ENCODE data around the gene CACNA1H. TPM values are rescaled to one million over a fixed set of nuclear protein-coding genes. Genes with fewer than 3 reads are reported as not detected.
A peak's percentile ranks its signal among the peaks of the same experiment; 100 is the strongest.

The CACNA1H gene
- total RNA-seq, 1 donor from 2014 or later = 4.1 TPM

DNA sequence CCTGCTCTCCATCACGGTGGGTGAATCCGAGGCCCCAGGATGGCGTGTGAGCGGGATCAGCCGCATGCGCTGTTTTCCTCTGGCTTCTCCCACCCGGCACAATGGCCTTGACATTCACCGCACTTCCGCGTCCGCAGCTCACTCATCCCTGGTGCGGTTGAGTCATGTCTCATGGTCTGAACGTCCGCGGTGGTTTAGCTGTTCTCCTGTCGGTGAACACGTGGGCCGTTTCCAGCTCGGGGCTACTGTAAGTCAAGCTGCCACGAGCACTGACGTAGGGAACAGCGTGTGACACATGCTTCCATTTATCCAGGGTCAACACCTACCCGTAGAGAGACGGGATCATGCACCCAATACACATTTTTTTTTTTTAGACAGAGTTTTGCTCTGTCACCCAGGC lies 15.3 kb upstream of the CACNA1H start:
- ATAC-seq (no peak), DNase-seq (ENCODE audit: low spot score) (no peak)
- intact Hi-C loops (cut with DNase I) = no loop called here

DNA sequence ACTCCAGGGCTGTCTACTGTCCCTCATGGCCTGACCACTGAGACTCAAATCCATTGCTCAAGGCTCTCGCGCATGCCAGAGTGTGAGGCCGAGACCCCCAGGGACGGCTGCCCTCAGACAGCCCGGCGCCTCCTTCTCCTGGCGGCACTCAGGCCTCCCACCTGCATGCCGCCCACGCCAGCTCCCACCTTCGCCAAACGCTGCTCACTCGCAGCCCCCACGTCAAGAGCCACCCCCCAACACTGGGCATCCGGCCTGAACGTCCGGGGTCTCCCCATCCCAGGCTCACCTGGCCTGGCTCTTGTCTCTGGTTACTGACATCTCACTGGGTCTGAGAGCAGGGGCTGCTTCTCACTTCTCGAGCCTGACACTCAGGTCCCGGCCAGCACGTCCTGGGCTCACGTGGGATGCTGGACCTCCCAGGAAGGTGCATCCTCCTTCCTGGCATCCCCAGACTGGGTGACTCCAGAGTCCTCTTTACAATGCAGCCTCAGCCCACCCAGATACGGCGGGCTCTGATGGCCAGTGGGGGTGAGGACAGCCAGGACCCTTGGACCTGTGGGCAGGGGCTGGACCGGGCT lies 12.2 kb upstream of the CACNA1H start:
- DNase-seq (ENCODE audit: low spot score) (no peak), ATAC-seq (no peak)
- intact Hi-C loops (cut with DNase I) = no loop called here

DNA sequence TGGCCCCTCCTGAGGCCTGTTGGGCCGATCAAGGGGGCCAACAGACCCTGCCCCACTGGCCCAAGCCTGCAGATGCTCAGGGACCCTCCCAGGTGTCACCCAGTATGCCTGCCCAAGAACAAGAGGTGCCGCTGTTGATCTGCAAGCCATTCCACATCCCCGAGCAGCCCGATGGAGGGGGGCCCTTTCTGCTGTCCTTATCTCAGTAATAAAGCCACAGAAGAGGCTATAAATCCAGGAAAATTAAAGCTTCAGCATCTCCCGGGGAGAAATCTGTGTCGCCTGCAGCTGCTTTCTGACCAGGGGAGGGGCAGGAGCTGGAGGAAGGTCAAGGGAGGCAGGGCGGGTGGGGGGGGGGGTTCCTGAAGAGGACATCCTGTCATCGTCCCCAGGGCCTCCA lies 11.7 kb upstream of the CACNA1H start:
- ATAC-seq (no peak), DNase-seq (ENCODE audit: low spot score) (no peak)
- intact Hi-C loops (cut with DNase I) = no loop called here

DNA sequence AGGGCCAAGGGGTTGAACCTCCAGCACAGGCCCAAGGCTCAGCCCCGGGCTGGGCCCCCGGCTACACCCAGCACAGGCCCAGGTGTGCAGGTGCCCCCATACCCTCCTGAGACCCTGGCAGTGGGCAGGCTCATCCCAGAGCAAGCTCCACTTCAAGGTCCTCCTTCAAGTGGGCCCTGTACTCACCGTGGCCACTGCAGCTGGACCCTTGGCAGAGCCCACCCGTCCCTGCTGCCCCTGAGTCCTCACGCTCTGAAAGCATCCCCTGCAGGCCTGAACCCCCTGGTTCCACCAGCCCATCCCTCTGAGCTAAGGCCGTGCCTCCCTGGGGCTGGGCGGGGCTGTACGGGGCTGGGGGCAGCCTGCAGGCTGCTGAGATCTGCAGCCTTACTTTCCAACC lies 11.2 kb upstream of the CACNA1H start:
- ATAC-seq = no peak
- no peak for DNase-seq (ENCODE audit: low spot score)
- intact Hi-C loops (cut with DNase I) = no loop called here

DNA sequence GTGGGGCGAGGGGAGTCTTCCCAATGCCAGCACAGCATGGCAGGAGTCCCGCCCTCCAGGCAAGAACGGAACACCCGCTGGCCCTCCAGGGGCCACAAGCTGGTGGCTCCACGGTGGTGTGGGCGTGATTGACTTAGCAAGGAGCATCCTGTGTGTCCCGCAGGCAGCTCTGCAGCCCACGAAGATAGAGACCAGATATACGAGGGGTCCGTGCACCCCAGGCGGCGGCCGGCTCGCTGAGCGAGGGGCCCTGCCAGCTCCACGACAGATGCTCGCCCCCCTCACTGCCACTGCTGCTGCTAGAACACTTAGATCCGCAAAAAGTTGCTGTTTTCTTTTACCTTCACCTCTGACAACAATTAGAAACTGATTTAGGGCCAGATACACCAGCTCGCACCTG lies 10.0 kb upstream of the CACNA1H start:
- ATAC-seq = no peak
- intact Hi-C loops (cut with DNase I) = no loop called here
- DNase-seq (ENCODE audit: low spot score) = no peak

DNA sequence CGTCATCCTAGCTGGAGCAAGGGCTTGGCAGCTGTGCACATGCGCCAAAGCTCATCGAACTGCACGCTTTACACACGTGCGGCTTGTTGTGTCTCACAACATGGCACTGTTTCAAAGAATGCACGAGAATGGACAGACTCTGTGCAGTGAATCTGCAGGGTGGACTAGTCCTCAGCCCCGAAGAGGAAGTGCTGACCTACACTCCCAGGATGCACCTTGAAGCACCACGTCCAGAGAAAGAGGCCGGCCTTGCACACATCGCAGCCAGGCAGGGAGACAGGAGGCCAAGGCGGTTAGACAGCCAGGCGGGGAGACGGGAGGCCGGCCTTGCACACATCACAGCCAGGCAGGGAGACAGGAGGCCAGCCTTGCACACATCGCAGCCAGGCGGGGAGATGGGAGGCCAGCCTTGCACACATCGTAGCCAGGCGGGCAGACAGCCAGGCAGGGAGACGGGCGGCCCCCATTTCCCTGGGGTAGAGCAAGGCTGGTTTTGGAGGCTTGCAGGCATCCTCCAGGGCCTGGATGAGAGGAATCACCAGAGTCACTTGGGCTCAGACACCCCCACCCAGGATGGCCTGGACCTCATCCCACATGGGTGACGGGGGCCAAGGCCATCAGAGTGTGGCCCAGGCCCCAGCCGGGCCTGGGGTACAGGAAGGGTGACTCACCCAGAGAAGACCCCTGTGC lies 9.0 kb upstream of the CACNA1H start:
- ATAC-seq = no peak
- DNase-seq (ENCODE audit: low spot score) = no peak
- intact Hi-C loops (cut with DNase I) = no loop called here

DNA sequence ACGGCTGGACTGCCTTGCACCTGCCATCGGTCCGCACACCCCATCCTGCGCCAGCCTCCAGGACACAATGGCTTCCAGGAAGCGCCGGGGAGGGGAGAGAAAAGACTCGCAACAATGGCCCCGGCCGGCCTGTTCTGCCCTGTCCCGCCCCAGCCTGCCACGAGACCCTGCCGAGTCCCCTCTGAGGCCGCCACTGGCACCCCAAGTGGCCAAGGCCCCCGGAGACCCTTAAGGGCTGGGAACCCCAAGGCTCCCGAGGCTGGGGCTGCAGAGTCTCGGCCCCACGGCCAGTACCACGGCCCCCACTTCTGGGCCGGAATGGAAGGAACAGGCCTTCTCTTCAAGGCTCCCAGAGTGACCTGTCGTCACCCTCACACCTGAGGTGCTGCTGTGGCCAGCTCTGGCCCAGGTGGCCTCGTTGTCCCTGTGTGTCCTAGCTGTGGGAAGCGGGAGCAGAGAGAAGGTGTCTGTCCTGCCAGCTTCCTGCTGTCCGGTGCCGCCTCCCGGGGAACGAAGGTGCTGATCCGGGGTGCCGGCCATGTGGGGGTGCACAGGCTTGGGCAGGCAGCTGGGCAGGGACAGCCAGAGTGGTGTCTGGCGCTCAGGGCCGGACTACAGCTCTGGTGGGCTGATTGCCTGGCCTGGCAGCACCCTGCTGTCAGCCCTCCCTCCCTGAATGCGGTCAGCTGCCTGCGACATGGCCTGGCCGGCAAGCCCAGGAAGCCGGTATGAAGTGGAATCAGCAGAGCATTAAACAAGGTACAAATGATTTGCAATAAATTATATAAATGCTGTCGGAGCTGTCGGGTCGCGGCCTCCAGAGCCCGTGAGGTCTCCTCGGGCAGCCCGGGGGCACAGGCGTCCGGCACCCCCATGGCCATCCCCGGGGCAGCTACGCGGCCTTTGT lies 8.2 kb upstream of the CACNA1H start:
- DNase-seq (ENCODE audit: low spot score) (no peak), ATAC-seq (no peak)
- intact Hi-C loops (cut with DNase I) = no loop called here

DNA sequence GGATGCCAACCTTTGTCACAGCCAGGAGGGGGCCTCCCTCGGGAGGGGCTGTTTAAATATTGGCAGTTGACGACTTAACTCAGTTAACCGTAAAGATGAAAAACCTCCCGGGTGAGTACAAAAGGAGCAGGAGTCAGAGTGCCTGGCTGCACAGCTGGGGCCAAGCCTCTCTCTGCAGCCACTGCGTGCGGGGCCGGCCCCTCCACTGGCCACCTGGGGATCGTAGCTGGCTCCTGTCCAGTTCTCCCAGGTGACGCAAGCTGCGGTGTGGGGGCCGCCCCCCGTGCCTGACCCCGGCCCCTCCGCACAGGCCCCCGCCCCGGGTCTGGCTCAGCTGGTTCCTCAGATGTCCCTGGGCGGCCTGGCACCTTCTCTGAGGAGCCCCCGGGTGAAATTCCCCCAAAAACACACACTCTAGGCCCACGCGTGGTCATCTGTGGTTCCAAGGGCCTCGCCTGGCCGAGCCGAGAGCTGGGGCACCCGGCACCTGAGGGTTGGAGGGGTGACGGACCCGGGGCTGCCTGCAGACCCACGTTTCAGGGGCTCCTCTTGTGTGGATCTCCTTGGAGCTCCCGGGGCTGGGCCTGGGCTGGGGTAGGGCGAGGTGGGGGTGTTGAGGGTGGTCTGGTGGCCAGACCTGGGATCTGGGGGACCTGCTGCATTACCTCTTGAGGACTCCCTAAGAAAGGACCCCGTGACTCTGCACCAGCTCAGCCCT lies 7.4 kb upstream of the CACNA1H start:
- ATAC-seq (no peak), DNase-seq (ENCODE audit: low spot score) (no peak)
- intact Hi-C loops (cut with DNase I) = no loop called here

DNA sequence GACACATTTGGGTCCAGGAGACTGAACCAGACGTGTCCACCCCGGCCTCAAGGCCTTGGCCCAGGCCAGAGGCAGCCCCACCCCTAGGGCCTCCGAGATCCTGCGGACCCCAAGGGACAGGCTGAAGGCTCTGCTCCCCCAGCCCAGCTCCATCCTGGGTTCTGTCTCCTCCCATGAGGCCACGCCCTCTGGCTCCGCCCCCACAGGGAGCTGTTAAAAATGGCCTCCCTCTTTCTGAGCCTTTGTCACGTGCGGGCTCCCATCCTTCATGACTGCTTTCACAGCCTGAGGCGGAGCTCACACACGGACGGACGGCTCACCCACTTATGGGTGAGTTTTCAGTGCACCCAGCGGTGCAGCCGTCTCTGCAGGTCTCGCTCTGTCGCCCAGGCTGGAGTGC lies 6.5 kb upstream of the CACNA1H start:
- ATAC-seq = no peak
- intact Hi-C loops (cut with DNase I) = no loop called here

DNA sequence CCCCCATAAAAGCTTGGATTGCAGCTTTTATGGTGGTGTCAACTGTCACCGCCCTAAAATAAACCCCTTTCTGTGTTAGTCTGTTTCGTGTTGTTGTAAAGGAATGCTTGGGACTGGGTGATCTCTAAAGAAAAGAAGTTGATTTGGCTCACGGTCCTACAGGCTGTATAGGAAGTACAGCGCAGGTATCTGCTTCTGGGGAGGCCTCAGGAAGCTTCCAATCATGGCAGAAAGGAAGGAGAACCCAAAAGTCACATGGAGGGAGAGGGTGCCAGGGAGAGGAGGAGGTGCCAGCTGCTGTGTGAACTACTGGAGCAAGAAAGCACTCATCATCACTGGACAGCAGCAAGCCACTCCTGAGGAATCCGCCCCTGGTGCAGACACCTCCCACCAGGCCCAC lies 5.9 kb upstream of the CACNA1H start:
- intact Hi-C loops (cut with DNase I) = no loop called here
- no peak for DNase-seq (ENCODE audit: low spot score)
- ATAC-seq = no peak

More for the DNA sequence above, 6.5 kb upstream of the CACNA1H start:
- no peak for DNase-seq (ENCODE audit: low spot score)

DNA sequence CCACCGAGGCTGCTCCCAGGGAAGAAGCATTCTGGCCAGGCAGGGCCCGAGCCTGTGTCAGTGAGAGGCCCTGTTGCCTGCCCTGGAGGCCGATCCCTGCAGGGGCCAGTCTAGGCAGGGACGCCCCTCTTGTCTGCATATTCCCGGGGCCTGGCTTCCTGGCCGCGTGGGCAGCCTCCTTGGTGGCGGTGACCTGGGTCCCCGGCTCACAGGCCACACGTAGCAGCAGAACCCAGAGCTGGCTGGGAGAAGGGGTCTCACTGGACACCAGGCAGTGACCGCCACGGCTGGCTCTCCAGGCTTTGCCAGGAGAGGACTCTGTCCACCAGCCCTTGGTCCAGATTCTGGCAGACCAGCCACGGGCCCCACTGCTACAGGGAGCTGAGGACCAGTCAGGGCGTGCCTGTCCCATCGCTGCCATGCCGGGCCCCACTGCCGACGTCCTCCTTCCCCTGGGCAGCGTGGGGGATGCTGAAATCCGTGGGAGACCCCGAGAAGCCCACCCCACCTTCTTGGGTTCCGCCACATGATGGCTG lies 3.7 kb upstream of the CACNA1H start:
- intact Hi-C loops (cut with DNase I) = no loop called here
- DNase-seq (ENCODE audit: low spot score) = no peak
- no peak for ATAC-seq

DNA sequence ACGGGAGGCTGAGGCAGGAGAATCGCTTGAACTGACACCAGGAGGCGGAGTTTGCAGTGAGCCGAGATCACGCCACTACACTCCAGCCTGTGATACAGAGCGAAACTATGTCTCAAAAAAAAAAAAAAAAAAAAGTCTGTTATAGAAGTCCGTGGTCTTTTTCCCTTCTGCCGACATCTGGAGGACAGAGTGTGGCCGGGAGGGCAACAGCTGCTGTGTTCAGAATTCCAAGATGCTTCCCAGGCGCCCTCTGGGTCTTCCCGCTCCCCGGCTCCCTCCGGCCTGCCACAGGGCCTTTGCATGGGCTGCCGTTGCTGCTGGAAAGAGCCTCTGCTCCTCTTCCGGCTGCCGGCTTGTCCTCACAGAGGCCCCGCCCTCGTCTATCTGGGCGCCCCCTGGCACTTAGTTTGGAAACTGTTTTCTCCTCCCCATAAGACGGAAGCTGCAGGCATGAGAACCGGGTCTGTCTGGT lies 2.4 kb upstream of the CACNA1H start:
- DNase-seq (ENCODE audit: low spot score) (no peak), ATAC-seq (no peak)
- intact Hi-C loops (cut with DNase I) = no loop called here

DNA sequence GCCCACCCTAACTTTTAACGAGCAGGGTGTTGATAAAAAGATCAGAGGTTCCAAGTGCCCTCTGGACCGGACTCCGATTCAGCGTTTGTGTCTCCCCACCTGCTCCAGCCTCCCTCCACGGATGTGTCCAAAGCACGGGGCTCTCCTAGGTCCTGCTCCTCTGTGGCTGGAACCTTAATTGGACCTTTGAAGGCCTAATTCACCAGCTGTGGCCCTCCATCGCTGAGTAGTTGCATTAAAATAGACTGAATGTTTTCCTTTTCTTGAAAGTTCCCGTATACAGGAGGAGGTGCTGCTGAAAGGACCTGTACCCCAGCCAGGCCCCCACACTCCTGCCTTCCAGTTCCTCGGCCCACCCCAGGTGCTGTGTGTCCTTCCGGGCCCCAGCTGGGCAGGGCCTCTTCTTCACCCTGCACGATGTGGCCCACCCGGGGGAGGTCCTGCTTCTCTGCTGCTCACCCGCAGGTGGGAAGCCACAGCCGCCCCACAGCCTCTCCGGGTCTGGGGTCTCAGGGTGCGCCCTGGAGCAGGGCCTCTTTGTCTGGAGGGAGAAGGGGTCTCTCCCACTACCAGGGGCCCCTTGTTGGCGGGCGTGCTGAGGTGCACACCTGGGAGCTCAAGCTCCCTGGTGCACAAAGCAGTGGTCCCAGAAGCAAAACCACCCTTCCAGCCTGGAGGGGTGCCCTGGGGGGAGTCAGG lies 1.3 kb upstream of the CACNA1H start:
- ATAC-seq = peak; percentile 18

DNA sequence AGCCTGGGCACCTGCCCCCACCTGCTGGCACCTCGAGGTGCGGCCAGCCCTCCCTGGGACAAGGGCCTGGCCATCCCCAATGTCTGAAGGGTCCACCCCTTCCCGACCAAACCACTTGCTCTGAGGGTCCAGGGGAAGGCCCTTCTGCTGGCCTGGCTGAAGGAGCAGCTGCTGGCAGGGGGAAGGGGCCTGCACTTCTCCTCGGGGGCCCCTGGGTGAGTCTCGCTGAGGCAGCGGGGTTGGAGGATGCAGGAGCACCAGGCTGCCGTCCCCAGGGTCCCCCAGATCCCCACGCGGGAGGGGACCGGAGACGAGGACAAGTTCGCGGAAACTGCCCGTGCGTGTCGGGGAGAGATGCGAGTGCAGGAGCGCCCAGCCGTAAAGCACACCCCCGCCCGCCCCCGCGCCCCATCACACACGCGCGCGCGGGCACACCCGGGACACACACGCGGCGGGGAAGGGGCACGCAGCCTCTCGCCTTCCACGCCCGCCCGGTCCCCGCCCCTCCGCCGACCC lies 725 bp upstream of the CACNA1H start:
- DNase-seq (ENCODE audit: low spot score) (no peak), ATAC-seq (peak; percentile 42)
- intact Hi-C loops (cut with DNase I) = no loop called here

More for the DNA sequence above, 1.3 kb upstream of the CACNA1H start:
- intact Hi-C loops (cut with DNase I) = no loop called here
- DNase-seq (ENCODE audit: low spot score) = no peak

DNA sequence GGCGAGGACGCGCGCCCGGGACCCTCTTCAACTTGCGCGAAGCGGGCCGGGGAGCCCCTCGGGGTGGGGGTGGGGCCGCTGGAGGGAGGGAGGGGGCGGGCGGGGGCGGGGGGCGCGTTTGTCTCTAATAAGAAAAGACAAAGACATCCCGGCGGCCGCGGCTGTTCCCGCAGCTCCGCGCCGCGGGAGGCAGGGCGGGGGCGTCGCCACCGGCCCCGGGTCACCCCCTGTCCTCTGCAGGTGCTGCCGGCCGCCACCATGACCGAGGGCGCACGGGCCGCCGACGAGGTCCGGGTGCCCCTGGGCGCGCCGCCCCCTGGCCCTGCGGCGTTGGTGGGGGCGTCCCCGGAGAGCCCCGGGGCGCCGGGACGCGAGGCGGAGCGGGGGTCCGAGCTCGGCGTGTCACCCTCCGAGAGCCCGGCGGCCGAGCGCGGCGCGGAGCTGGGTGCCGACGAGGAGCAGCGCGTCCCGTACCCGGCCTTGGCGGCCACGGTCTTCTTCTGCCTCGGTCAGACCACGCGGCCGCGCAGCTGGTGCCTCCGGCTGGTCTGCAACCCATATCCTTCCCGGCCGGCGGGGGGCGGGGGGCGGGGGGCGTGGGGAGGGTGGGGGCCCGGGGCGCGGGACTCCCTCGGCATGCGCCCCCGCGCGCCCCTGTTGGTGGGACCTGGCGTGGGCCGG lies 714 bp downstream of the CACNA1H start:
- intact Hi-C loops (cut with DNase I) = no loop called here
- no peak for ATAC-seq
- no peak for DNase-seq (ENCODE audit: low spot score)

DNA sequence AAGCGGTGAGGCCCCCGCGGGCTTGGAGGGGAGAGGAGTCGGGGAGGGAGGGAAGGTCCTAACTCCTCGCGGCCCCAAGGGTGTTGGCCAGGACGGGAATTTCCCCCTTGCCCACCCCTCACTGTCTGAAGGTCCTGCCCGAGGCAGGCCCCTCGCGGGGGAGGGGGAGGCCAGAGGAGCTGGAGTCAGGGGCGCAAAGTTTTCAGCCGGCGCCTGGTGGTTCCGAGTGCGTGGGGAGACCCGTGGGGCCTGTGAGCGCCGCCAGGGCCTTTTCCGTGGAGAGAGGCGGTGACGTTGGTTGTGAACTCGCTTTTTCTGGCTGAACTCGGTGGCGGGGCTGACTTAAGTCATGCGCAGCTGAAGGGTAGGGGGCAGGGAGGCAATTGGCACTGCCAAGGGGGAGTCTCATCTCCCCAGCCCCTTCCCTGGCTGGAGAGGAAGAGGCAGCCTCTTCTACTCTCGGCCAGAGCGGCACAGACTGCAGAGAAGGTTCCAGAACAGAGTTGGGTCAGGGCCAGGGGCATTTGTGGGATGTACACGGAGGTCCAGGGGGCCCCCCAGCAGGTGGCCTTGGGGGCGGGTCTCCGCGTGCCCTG lies 1.5 kb downstream of the CACNA1H start:
- DNase-seq (ENCODE audit: low spot score) (no peak), ATAC-seq (no peak)
- intact Hi-C loops (cut with DNase I) = no loop called here

DNA sequence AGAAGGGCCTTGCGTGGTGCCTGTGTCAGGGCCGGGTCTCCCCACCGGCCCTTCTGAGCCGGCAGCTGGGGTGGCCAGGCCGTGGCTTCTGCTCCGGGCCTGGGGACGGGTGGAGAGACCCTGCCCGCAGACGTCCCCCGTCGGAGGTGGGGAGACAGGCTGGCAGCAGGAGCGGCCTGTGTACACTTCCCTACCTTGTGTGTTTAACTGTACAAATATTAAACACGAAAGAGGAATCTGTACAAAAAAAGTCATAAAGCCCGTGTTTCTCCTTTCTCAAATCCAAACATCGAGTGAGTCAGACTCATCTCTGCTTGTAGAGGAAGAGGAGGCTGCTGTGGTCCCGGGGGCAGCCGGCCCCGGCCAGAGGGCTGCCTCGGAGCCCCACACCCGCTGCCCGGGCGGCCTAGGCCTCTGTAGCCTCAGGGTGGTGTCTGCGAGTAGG lies 2.0 kb downstream of the CACNA1H start:
- DNase-seq (ENCODE audit: low spot score) = no peak
- ATAC-seq = no peak
- intact Hi-C loops (cut with DNase I) = loop anchor here (5.0 kb wide), 1 partner anchor 697 kb away; no protein-coding TSS in a partner anchor
